ENCODE measurements around the gene TRAPPC3L.

DNA sequence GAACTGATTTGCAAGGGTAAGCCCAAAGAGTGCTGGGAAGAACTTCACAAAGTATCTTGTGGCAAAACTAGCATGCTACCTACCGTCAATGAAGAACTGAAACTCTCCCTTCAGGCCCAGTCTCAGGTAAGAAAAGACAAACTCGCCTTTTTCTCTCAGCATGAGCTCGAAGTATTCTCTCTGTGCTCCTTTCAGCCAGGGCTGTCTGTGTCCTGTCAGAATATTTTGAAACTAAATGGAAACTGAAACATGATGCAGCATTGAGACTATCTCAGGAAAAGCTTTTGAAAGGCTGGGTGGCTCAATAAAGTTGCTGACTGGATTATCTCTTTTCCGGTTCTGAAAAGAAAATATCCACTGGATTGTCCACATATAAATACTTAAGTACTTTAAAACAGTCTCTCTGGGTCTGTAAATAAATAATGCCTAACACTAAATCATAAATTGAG is 33.3 kb downstream of the TRAPPC3L start:
- no peak for TF ChIP-seq CTCF (conservative IDR thresholded peaks at IDR 0.05)
- no peak for TF ChIP-seq ZFX (IDR thresholded peaks at IDR 0.05)
